Measurements from ENCODE around the gene UBASH3B.

Gene UBASH3B

DNA sequence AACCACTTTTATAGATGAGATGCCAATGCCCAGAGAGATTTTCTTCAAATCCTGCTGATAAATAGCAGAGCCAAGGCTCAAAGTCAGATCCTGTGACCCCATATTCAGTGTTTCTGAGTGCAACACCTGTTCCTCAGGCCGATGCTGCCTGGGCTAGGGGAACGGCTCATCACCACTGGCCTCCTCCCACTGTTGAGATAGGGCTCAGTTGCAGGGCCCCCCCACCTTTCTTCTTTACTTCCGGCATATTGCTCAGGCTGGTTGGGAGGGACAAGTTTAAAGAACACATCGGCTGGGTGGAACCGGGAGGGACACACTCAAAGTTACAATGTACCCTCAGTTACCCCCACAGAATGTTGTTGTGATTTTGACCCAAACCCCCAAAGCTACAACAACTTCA, 94.5 kb downstream of the UBASH3B start:
- TF ChIP-seq GATA2 (IDR thresholded peaks at IDR 0.05; ENCODE audit: low read depth, low read length), result no peak

GRCh38 chr11:122751292-122752070, 96.0 kb downstream of the UBASH3B start:
- TF ChIP-seq GATA3 (IDR thresholded peaks at IDR 0.05; ENCODE audit: low read depth, low read length) (no peak), GATA2 (IDR thresholded peaks at IDR 0.05; ENCODE audit: low read depth, low read length) (no peak)

DNA sequence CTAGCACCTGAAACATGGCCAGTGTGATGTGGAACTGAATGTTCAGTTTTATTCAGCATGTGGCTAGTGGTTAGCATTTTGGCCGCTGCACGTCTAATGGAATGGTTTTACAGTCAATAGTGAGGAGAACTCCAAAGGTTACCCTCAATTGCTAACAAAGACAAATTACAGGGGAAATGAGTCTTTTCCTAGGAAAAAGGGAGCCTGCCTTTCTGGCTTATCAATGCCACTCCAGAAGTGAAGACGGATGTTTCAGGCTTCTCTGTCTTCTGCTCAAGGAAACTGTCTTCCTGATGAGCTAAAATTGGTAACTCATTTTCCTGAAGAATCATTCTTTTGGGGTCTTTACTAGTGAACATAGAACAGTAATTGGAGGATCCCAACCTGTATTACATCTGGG, 98.5 kb downstream of the UBASH3B start:
- no peak for TF ChIP-seq GATA3 (IDR thresholded peaks at IDR 0.05; ENCODE audit: low read depth, low read length)
- TF ChIP-seq GATA2 (IDR thresholded peaks at IDR 0.05; ENCODE audit: low read depth, low read length), result no peak

- TF ChIP-seq GATA2 (IDR thresholded peaks at IDR 0.05; ENCODE audit: low read depth, low read length) (no peak), GATA3 (IDR thresholded peaks at IDR 0.05; ENCODE audit: low read depth, low read length) (no peak)
Observed at GRCh38 chr11:122754553-122755322, 99.2 kb downstream of the UBASH3B start.

- TF ChIP-seq GATA2 (IDR thresholded peaks at IDR 0.05; ENCODE audit: low read depth, low read length) (no peak), GATA3 (IDR thresholded peaks at IDR 0.05; ENCODE audit: low read depth, low read length) (no peak)
Observed at GRCh38 chr11:122755409-122755808, 99.9 kb downstream of the UBASH3B start.

- TF ChIP-seq GATA2 (IDR thresholded peaks at IDR 0.05; ENCODE audit: low read depth, low read length), result no peak
- no peak for TF ChIP-seq GATA3 (IDR thresholded peaks at IDR 0.05; ENCODE audit: low read depth, low read length)
Observed at GRCh38 chr11:122755941-122756340, 100.4 kb downstream of the UBASH3B start.

DNA sequence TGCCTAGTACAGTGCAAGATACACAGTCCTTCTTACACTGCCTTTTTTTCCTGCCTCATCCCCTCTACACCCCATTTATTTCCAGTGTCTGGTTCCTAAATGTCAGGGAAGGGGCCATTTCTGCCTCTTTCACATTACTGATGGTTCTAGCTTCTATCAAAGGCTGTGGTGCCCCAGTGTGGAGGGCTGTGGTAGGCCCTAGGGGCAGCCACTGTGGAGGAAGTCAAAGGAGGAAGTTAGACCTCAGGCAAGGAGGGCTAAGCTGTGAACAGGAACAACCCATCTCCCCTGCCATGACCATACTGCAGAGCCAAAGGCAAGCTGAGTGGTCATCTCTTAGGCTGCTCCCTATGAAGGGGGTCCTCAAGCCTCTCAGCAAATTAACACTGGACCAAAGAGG, 100.9 kb downstream of the UBASH3B start:
- TF ChIP-seq GATA2 (IDR thresholded peaks at IDR 0.05; ENCODE audit: low read depth, low read length), result no peak
- TF ChIP-seq GATA3 (IDR thresholded peaks at IDR 0.05; ENCODE audit: low read depth, low read length), result no peak

DNA sequence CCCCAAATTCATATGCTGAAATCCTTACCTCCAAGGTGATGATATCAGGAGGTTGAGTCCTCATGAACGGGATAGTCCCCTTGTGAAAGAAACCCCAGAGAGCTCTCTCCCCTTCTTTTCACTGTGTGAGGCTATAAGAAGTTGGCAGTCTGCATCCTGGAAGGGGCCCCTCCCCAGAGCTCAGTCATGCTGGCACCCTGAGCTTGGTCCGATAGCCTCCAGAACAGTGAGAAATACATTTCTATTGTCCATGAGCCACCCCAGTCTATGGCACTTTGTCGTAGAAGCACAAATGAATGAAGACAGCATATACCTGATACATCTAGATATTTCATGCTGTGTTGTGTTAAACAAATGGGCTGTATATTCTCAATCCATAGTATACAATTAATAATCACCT, 101.7 kb downstream of the UBASH3B start:
- TF ChIP-seq GATA2 (IDR thresholded peaks at IDR 0.05; ENCODE audit: low read depth, low read length) (no peak), GATA3 (IDR thresholded peaks at IDR 0.05; ENCODE audit: low read depth, low read length) (no peak)

- TF ChIP-seq GATA3 (IDR thresholded peaks at IDR 0.05; ENCODE audit: low read depth, low read length) (no peak), GATA2 (IDR thresholded peaks at IDR 0.05; ENCODE audit: low read depth, low read length) (no peak)
Observed at GRCh38 chr11:122758339-122758738, 102.8 kb downstream of the UBASH3B start.

- no peak for TF ChIP-seq GATA2 (IDR thresholded peaks at IDR 0.05; ENCODE audit: low read depth, low read length)
- TF ChIP-seq GATA3 (IDR thresholded peaks at IDR 0.05; ENCODE audit: low read depth, low read length), result no peak
Observed at GRCh38 chr11:122758974-122759373, 103.5 kb downstream of the UBASH3B start.

GRCh38 chr11:122763108-122763507, 107.6 kb downstream of the UBASH3B start:
- no peak for TF ChIP-seq GATA3 (IDR thresholded peaks at IDR 0.05; ENCODE audit: low read depth, low read length)

DNA sequence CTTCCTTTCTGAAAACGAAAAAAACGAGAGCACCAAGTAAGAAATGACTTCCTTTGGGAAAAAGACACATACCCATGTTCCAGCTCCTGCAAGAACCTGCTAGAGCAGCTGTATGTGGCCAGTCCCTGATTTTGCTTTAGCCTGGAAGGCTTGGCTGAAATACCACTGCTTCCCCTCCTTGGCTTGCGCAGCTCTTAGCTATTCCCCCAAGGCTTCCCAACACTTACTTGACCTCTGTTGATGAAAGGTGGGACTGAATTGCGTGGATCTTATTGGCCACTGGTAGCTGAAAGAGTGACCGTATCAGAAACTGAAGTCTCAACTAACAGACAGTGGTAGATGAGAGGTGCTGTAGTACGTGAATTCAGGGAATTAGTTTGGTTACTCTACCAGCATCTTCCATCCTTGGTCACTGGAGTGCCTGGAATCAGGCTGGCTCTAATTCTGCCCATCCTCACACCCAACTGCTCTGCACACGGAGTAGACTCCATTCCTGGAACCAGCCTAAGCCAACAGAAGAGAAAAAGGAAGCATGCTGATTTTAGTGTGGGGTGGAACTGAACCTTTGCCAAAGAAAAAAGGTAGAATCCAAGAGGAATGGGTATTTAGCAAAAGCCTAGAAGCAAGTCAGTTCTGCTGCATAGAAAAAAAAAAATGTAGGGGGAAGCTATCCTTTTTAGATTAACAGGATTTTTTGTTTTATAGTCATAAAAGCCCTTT, 109.0 kb downstream of the UBASH3B start:
- TF ChIP-seq GATA3 (IDR thresholded peaks at IDR 0.05; ENCODE audit: low read depth, low read length), result no peak
- TF ChIP-seq GATA2 (IDR thresholded peaks at IDR 0.05; ENCODE audit: low read depth, low read length), result no peak

DNA sequence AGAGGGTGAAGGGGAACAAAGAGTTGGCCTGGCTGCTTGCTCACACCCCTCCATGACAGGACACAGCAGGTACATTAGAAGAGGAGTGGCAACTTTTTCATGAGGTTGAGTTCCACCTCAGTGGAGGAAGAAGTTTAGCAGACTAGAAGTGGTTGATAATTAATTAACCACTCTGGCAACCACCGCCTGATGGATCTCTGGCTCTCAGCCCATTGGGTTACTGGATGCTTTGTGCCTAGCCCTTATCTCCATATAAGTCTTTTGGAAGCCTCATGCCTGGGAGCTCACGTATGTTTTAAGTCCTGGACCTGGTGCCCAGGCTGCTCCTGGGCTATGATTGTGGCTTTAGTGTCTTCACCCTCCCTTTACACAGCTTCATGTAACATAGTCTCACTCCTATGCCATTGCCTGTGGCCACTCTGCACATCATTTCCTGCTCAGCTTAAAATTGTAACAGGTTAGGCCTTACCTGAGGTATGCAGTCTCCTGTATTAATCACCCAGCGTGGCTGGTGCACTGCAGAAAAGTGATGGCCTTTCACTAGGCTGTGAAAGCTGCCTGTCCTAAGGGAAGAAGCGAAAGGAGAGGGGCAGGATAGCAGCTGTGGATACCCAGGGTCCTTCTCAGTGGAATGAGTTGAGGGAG, 110.1 kb downstream of the UBASH3B start:
- TF ChIP-seq GATA3 (IDR thresholded peaks at IDR 0.05; ENCODE audit: low read depth, low read length) (no peak), GATA2 (IDR thresholded peaks at IDR 0.05; ENCODE audit: low read depth, low read length) (no peak)

DNA sequence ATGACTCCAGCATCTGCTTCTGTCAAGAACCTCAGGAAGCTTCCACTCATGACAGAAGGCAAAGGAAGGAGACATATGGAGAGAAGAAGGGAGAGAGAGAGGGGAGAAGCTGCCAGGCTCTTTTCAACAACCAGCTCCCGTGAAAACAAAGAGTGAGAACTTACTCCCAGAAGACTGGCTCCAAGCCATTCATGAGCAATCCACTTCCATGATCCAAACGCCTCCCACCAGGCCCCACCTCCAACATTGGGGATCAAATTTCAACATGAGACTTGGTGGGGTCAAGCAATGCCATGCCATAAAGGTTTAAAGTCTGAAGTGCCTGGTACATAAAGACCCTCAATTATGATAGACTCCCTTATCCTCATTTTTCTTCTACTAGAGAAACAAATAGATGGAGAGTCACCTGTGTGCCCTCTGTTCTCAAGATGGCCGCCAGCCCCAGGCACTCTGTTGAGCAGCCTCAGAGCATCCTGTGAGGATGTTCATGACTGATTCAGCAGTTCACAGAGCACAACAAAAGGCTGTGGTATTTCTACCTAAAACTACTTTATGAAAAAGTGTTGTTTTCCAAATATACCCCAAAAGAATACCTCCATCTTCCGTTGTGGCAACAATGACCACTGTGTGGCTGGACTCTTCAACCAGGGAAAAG, 113.7 kb downstream of the UBASH3B start:
- TF ChIP-seq GATA3 (IDR thresholded peaks at IDR 0.05; ENCODE audit: low read depth, low read length) (no peak), GATA2 (IDR thresholded peaks at IDR 0.05; ENCODE audit: low read depth, low read length) (no peak)
